ENCODE data around the gene RFTN2. TPM values are rescaled to one million over a fixed set of nuclear protein-coding genes. Genes with fewer than 3 reads are reported as not detected.
"Not testable (repeated sequence)": the region's sequence is repeated elsewhere in the genome, so short reads cannot be mapped to it uniquely, and the experiment has no call there.

RFTN2 gene
- total and polyA plus RNA-seq, 2 experiments from 2014 or later, result 0.42 to 2.1 TPM

DNA sequence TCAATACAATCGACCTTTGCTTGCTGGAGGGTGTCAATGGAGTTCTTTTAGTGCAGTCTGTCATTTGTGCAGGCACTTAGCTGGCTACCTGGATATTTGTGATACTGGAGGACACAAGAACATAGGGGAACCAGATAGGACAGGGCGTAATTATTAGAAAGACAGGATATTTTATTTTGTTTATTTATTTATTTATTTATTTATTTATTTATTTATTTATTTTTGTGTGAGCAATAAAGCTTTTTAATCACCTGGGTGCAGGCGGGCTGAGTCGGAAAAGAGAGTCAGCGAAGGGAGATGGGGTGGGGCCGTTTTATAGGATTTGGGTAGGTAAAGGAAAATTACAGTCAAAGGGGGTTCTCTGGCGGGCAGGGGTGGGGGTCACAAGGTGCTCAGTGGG lies 33.8 kb upstream of the RFTN2 start:
- not testable (repeated sequence) for H3K27ac Mint-ChIP-seq; H3K9me2 ChIP-seq (ENCODE audit: insufficient read depth); H3K27ac ChIP-seq (ENCODE audit: low read depth); H3K27me3 ChIP-seq (ENCODE audit: insufficient read depth); H2AFZ ChIP-seq; H3F3A ChIP-seq (replicated peaks; ENCODE audit: low read depth); H3K9me3 Mint-ChIP-seq; H3K36me3 ChIP-seq (ENCODE audit: insufficient read depth); ATAC-seq; DNase-seq (ENCODE audit: low spot score)
- H3K4me1 ChIP-seq (ENCODE audit: insufficient read depth), result peaks cover 21% of the 10 kb centered on the region
- peak overlapping the region; percentile 81 for H3K4me3 ChIP-seq
- Mint-ChIP-seq H3K36me3 (ENCODE audit: low read depth) (peaks cover 46% of the 10 kb centered on the region), H3K27me3 (ENCODE audit: insufficient read depth, low read depth, poor library complexity) (peaks cover 14% of the 10 kb centered on the region), H3K4me3 (peak overlapping the region; percentile 92), H3K4me1 (peaks cover 28% of the 10 kb centered on the region)
- H4K20me1 ChIP-seq (replicated peaks; ENCODE audit: insufficient read depth), result peaks cover 33% of the 10 kb centered on the region
- H3K4me2 ChIP-seq, result peak overlapping the region; percentile 75
- H3K79me2 ChIP-seq (replicated peaks; ENCODE audit: insufficient read depth), result peaks cover 85% of the 10 kb centered on the region

DNA sequence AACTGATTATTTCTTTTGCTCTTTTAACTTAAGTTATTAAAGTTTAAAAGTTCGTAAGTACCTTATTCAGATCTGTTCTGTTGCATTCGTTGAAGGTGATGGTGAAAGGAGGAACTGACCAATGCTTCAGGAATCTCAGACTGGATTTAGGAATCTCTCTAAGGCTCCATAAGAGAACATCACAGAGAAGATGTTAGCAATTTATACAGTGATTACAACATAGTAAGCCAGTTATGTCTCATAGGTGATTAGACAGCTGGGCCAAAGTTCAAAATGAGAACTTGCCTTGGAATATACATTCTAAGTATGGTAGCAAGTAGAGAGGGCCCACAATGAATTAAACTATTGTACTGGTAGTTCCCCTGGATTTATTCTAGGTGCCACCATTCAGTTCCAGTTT lies 32.9 kb upstream of the RFTN2 start:
- peaks cover 78% of the 10 kb centered on the region for H3K79me2 ChIP-seq (replicated peaks; ENCODE audit: insufficient read depth)
- no peak for DNase-seq (ENCODE audit: low spot score)
- TF ChIP-seq, protein P1, sequence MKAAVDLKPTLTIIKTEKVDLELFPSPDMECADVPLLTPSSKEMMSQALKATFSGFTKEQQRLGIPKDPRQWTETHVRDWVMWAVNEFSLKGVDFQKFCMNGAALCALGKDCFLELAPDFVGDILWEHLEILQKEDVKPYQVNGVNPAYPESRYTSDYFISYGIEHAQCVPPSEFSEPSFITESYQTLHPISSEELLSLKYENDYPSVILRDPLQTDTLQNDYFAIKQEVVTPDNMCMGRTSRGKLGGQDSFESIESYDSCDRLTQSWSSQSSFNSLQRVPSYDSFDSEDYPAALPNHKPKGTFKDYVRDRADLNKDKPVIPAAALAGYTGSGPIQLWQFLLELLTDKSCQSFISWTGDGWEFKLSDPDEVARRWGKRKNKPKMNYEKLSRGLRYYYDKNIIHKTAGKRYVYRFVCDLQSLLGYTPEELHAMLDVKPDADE (IDR thresholded peaks at IDR 0.05), result no peak
- TF ChIP-seq ZNF331 (CRISPR knock-in tag; IDR thresholded peaks at IDR 0.05; ENCODE audit: low read depth) (no peak), JUNB (IDR thresholded peaks at IDR 0.05; ENCODE audit: unreplicated experiment) (no peak), CREB1 (CRISPR knock-in tag; IDR thresholded peaks at IDR 0.05; ENCODE audit: low read depth) (no peak), ZNF114 (CRISPR knock-in tag; IDR thresholded peaks at IDR 0.05) (no peak), NANOG (IDR thresholded peaks at IDR 0.05; ENCODE audit: borderline replicate concordance) (no peak), EZH2phosphoT487 (IDR thresholded peaks at IDR 0.05; ENCODE audit: unreplicated experiment) (no peak)
- TF ChIP-seq, protein P2, sequence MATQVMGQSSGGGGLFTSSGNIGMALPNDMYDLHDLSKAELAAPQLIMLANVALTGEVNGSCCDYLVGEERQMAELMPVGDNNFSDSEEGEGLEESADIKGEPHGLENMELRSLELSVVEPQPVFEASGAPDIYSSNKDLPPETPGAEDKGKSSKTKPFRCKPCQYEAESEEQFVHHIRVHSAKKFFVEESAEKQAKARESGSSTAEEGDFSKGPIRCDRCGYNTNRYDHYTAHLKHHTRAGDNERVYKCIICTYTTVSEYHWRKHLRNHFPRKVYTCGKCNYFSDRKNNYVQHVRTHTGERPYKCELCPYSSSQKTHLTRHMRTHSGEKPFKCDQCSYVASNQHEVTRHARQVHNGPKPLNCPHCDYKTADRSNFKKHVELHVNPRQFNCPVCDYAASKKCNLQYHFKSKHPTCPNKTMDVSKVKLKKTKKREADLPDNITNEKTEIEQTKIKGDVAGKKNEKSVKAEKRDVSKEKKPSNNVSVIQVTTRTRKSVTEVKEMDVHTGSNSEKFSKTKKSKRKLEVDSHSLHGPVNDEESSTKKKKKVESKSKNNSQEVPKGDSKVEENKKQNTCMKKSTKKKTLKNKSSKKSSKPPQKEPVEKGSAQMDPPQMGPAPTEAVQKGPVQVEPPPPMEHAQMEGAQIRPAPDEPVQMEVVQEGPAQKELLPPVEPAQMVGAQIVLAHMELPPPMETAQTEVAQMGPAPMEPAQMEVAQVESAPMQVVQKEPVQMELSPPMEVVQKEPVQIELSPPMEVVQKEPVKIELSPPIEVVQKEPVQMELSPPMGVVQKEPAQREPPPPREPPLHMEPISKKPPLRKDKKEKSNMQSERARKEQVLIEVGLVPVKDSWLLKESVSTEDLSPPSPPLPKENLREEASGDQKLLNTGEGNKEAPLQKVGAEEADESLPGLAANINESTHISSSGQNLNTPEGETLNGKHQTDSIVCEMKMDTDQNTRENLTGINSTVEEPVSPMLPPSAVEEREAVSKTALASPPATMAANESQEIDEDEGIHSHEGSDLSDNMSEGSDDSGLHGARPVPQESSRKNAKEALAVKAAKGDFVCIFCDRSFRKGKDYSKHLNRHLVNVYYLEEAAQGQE (IDR thresholded peaks at IDR 0.05; ENCODE audit: unreplicated experiment), result no peak
- TF ChIP-seq, protein P3, sequence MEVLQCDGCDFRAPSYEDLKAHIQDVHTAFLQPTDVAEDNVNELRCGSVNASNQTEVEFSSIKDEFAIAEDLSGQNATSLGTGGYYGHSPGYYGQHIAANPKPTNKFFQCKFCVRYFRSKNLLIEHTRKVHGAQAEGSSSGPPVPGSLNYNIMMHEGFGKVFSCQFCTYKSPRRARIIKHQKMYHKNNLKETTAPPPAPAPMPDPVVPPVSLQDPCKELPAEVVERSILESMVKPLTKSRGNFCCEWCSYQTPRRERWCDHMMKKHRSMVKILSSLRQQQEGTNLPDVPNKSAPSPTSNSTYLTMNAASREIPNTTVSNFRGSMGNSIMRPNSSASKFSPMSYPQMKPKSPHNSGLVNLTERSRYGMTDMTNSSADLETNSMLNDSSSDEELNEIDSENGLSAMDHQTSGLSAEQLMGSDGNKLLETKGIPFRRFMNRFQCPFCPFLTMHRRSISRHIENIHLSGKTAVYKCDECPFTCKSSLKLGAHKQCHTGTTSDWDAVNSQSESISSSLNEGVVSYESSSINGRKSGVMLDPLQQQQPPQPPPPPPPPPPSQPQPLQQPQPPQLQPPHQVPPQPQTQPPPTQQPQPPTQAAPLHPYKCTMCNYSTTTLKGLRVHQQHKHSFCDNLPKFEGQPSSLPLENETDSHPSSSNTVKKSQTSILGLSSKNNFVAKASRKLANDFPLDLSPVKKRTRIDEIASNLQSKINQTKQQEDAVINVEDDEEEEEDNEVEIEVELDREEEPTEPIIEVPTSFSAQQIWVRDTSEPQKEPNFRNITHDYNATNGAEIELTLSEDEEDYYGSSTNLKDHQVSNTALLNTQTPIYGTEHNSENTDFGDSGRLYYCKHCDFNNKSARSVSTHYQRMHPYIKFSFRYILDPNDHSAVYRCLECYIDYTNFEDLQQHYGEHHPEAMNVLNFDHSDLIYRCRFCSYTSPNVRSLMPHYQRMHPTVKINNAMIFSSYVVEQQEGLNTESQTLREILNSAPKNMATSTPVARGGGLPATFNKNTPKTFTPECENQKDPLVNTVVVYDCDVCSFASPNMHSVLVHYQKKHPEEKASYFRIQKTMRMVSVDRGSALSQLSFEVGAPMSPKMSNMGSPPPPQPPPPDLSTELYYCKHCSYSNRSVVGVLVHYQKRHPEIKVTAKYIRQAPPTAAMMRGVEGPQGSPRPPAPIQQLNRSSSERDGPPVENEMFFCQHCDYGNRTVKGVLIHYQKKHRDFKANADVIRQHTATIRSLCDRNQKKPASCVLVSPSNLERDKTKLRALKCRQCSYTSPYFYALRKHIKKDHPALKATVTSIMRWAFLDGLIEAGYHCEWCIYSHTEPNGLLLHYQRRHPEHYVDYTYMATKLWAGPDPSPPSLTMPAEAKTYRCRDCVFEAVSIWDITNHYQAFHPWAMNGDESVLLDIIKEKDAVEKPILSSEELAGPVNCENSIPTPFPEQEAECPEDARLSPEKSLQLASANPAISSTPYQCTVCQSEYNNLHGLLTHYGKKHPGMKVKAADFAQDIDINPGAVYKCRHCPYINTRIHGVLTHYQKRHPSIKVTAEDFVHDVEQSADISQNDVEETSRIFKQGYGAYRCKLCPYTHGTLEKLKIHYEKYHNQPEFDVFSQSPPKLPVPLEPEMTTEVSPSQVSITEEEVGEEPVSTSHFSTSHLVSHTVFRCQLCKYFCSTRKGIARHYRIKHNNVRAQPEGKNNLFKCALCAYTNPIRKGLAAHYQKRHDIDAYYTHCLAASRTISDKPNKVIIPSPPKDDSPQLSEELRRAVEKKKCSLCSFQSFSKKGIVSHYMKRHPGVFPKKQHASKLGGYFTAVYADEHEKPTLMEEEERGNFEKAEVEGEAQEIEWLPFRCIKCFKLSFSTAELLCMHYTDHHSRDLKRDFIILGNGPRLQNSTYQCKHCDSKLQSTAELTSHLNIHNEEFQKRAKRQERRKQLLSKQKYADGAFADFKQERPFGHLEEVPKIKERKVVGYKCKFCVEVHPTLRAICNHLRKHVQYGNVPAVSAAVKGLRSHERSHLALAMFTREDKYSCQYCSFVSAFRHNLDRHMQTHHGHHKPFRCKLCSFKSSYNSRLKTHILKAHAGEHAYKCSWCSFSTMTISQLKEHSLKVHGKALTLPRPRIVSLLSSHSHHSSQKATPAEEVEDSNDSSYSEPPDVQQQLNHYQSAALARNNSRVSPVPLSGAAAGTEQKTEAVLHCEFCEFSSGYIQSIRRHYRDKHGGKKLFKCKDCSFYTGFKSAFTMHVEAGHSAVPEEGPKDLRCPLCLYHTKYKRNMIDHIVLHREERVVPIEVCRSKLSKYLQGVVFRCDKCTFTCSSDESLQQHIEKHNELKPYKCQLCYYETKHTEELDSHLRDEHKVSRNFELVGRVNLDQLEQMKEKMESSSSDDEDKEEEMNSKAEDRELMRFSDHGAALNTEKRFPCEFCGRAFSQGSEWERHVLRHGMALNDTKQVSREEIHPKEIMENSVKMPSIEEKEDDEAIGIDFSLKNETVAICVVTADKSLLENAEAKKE (CRISPR knock-in tag; IDR thresholded peaks at IDR 0.05), result no peak
- TF ChIP-seq, protein P4, sequence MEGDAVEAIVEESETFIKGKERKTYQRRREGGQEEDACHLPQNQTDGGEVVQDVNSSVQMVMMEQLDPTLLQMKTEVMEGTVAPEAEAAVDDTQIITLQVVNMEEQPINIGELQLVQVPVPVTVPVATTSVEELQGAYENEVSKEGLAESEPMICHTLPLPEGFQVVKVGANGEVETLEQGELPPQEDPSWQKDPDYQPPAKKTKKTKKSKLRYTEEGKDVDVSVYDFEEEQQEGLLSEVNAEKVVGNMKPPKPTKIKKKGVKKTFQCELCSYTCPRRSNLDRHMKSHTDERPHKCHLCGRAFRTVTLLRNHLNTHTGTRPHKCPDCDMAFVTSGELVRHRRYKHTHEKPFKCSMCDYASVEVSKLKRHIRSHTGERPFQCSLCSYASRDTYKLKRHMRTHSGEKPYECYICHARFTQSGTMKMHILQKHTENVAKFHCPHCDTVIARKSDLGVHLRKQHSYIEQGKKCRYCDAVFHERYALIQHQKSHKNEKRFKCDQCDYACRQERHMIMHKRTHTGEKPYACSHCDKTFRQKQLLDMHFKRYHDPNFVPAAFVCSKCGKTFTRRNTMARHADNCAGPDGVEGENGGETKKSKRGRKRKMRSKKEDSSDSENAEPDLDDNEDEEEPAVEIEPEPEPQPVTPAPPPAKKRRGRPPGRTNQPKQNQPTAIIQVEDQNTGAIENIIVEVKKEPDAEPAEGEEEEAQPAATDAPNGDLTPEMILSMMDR (conservative IDR thresholded peaks at IDR 0.05; ENCODE audit: low read depth in 2 of 2), result no peak

More for the DNA sequence above, 32.9 kb upstream of the RFTN2 start:
- peak overlapping the region; percentile 92 for H3K4me3 Mint-ChIP-seq
- Histone ChIP-seq H2AFZ (no peak overlapping the region), H3K4me3 (peak overlapping the region; percentile 81), H3K9me2 (ENCODE audit: insufficient read depth) (no peaks in the 10 kb centered on the region), H3K27ac (ENCODE audit: low read depth) (no peak overlapping the region), H3K36me3 (ENCODE audit: insufficient read depth) (peaks cover 10% of the 10 kb centered on the region; the same call in 1 of the 2 replicates), H3F3A (replicated peaks; ENCODE audit: low read depth) (no peaks in the 10 kb centered on the region), H3K4me2 (peak overlapping the region; percentile 75), H3K4me1 (ENCODE audit: insufficient read depth) (peaks cover 24% of the 10 kb centered on the region), H4K20me1 (replicated peaks; ENCODE audit: insufficient read depth) (peaks cover 33% of the 10 kb centered on the region), H3K27me3 (ENCODE audit: insufficient read depth) (no peaks in the 10 kb centered on the region)
- peaks cover 14% of the 10 kb centered on the region for H3K27me3 Mint-ChIP-seq (ENCODE audit: insufficient read depth, low read depth, poor library complexity)
- ATAC-seq, result no peak
- no peaks in the 10 kb centered on the region; the same call in 2 of the 3 replicates for H3K9me3 Mint-ChIP-seq
- H3K36me3 Mint-ChIP-seq (ENCODE audit: low read depth), result peaks cover 44% of the 10 kb centered on the region
- peaks cover 28% of the 10 kb centered on the region for H3K4me1 Mint-ChIP-seq
- no peak overlapping the region for H3K27ac Mint-ChIP-seq

Data from GM23338 (cell line).